Kidney epithelial cell (primary cell): ENCODE results near the gene PTPA. TPM values are rescaled to one million over a fixed set of nuclear protein-coding genes. Genes with fewer than 3 reads are reported as not detected.
"Not testable (repeated sequence)": the region's sequence is repeated elsewhere in the genome, so short reads cannot be mapped to it uniquely, and the experiment has no call there.

Experiments used
- DNase-seq: peaks from one replicate; pipeline ENCODE4 v3.0.0-alpha.2; 2010; ENCODE audit warnings: low read depth
- H3K27me3 ChIP-seq: 2 replicates; pipeline ENCODE4 v1.6.0; 2011; ENCODE audit warnings: low read length; ENCODE audit not compliant: control insufficient read depth, insufficient read depth
- H3K36me3 ChIP-seq: 2 replicates; pipeline ENCODE4 v1.5.1; 2011; ENCODE audit warnings: low read length; ENCODE audit not compliant: control insufficient read depth, insufficient read depth
- H3K4me3 ChIP-seq: 2 replicates; pipeline ENCODE4 v1.5.1; 2011; ENCODE audit warnings: low read depth, mild to moderate bottlenecking, control low read depth, low read length
- CTCF ChIP-seq: IDR thresholded peaks from 2 replicates; pipeline ENCODE4 v1.5.1; 2011; ENCODE audit warnings: mild to moderate bottlenecking, moderate library complexity, low read length, control low read depth, inconsistent platforms; ENCODE audit not compliant: insufficient read depth, poor library complexity, severe bottlenecking
- total RNA-seq: library from RNA; depleted of rRNA; stranded (reverse); fragments of >200 nt; gene quantifications from 2 replicates; pipeline ENCODE4 v1.2.3, GENCODE V29; 2015

PTPA gene
- total RNA-seq, 1 donor from 2014 or later, result 167 TPM

GRCh38 chr9:129194221-129194620 lies 83.0 kb downstream of the PTPA start:
- TF ChIP-seq CTCF, result no peak
- DNase-seq, result no peak
- Histone ChIP-seq H3K4me3 (no peak overlapping the region), H3K27me3 (no peaks in the 10 kb centered on the region), H3K36me3 (no peaks in the 10 kb centered on the region)

GRCh38 chr9:129195606-129196005 lies 84.4 kb downstream of the PTPA start:
- Histone ChIP-seq H3K27me3 (no peaks in the 10 kb centered on the region), H3K36me3 (no peaks in the 10 kb centered on the region), H3K4me3 (no peak overlapping the region)
- no peak for DNase-seq
- TF ChIP-seq CTCF, result no peak

- H3K4me3 ChIP-seq, result not testable (repeated sequence)
Measured at GRCh38 chr9:129197045-129197444, 85.8 kb downstream of the PTPA start.

GRCh38 chr9:129197978-129198318 lies 86.7 kb downstream of the PTPA start:
- Histone ChIP-seq H3K36me3 (no peaks in the 10 kb centered on the region), H3K4me3 (no peak overlapping the region), H3K27me3 (no peaks in the 10 kb centered on the region)
- no peak for DNase-seq
- TF ChIP-seq CTCF, result no peak

More at GRCh38 chr9:129197045-129197444, 85.8 kb downstream of the PTPA start:
- not testable (repeated sequence) for H3K36me3 ChIP-seq, DNase-seq, H3K27me3 ChIP-seq

Other genes with a start within 250 kb of the PTPA start
- 6.8 and 9.4 TPM in 2 replicates for gene KYAT1, start 229.5 kb upstream of the PTPA start, total RNA-seq
- gene LRRC8A, start 229.3 kb upstream of the PTPA start, total RNA-seq, result 138 and 155 TPM in 2 replicates
- 17.8 and 21.2 TPM in 2 replicates for gene PHYHD1, start 190.4 kb upstream of the PTPA start, total RNA-seq
- 29.6 and 30.8 TPM in 2 replicates for gene DOLK, start 163.8 kb upstream of the PTPA start, total RNA-seq
- 35.5 and 39.9 TPM in 2 replicates for gene NUP188, start 163.7 kb upstream of the PTPA start, total RNA-seq
- gene SH3GLB2, start 83.1 kb upstream of the PTPA start, total RNA-seq, result 101 and 112 TPM in 2 replicates
- gene MIGA2, start 74.8 kb upstream of the PTPA start, total RNA-seq, result 21.6 and 22.7 TPM in 2 replicates
- 15.3 and 15.5 TPM in 2 replicates for gene DOLPP1, start 30.3 kb upstream of the PTPA start, total RNA-seq
- 29.1 and 29.4 TPM in 2 replicates for gene CRAT, start 622 bp upstream of the PTPA start, total RNA-seq
- gene IER5L, start 66.8 kb downstream of the PTPA start, total RNA-seq, result 51.8 and 60.4 TPM in 2 replicates